MM.1S (cell line): ENCODE data around the gene BACE2.

Source experiments
- EZH2 ChIP-seq: fragments of 300-600 bp; sonication (generic); optimal IDR thresholded peaks from 2 replicates; pipeline ENCODE3; 2017; ENCODE audit warnings: low read depth, mild to moderate bottlenecking, antibody characterized with exemption, low read length, mixed read lengths
- TF ChIP-seq, protein P1 (sequence below): fragments of 300-600 bp; sonication (generic); IDR thresholded peaks from 2 replicates; pipeline ENCODE4 v1.5.1; 2016; ENCODE audit warnings: antibody characterized with exemption, low read length, mixed read lengths

GRCh38 chr21:41241341-41241740, 73.4 kb downstream of the BACE2 start:
- TF ChIP-seq, protein P1, sequence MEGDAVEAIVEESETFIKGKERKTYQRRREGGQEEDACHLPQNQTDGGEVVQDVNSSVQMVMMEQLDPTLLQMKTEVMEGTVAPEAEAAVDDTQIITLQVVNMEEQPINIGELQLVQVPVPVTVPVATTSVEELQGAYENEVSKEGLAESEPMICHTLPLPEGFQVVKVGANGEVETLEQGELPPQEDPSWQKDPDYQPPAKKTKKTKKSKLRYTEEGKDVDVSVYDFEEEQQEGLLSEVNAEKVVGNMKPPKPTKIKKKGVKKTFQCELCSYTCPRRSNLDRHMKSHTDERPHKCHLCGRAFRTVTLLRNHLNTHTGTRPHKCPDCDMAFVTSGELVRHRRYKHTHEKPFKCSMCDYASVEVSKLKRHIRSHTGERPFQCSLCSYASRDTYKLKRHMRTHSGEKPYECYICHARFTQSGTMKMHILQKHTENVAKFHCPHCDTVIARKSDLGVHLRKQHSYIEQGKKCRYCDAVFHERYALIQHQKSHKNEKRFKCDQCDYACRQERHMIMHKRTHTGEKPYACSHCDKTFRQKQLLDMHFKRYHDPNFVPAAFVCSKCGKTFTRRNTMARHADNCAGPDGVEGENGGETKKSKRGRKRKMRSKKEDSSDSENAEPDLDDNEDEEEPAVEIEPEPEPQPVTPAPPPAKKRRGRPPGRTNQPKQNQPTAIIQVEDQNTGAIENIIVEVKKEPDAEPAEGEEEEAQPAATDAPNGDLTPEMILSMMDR = no peak
- no peak for TF ChIP-seq EZH2
